Mucosa of descending colon (tissue), 3 donors: ENCODE results near the gene ABHD11. TPM values are rescaled to one million over a fixed set of nuclear protein-coding genes. Genes with fewer than 3 reads are reported as not detected.
"Not testable (repeated sequence)": the region's sequence is repeated elsewhere in the genome, so short reads cannot be mapped to it uniquely, and the experiment has no call there.

Experiments used
- ATAC-seq: fragments of 200-7000 bp; cut with Tn5 transposase; one replicate; pipeline ENCODE4 v1.9.1; 2020; ENCODE audit warnings: mild to moderate bottlenecking, moderate library complexity
- DNase-seq, 3 donors: peaks; one replicate each; pipeline ENCODE4 v3.0.0-alpha.2; 2020
- H3K36me3 ChIP-seq: fragments of 200-600 bp; one replicate; pipeline ENCODE4 v1.8.0; 2021; ENCODE audit warnings: low read depth, mild to moderate bottlenecking
- H3K4me1 ChIP-seq: fragments of 200-600 bp; one replicate; pipeline ENCODE4 v1.8.0; 2021; ENCODE audit warnings: low read depth, mild to moderate bottlenecking
- H3K4me3 ChIP-seq: fragments of 200-600 bp; one replicate; pipeline ENCODE4 v1.8.0; 2021; ENCODE audit warnings: mild to moderate bottlenecking
- H3K9me3 ChIP-seq: fragments of 200-600 bp; one replicate; pipeline ENCODE4 v1.8.0; 2021; ENCODE audit warnings: mild to moderate bottlenecking
- CTCF ChIP-seq: fragments of 200-600 bp; IDR thresholded peaks from one replicate; pipeline ENCODE4 v1.8.0; 2022; ENCODE audit warnings: antibody characterized with exemption, mild to moderate bottlenecking
- intact Hi-C, 2 donors: fragments of 100-400 bp; cut with DNase I in 1 of 2; cut with micrococcal nuclease in 1 of 2; formaldehyde crosslinking; loops; one replicate each; pipeline versions ENCODE4 v1.11.0 to v1.11.1; 2022; cut with DNase I, micrococcal nuclease
- long read RNA-seq, 2 donors: library from polyadenylated mRNA; unstranded; transcript quantifications; one replicate each; pipeline ENCODE4 v2.0.0, GENCODE V29; 2019 to 2021
- total RNA-seq, 3 donors: library from RNA; stranded (reverse); fragmentation: NEBNext Ultra II Directional in 2 of 3; extraction: Animal tissue kit (Norgen Biotek cat#: 25700) in 2 of 3; gene quantifications; one replicate each; pipeline versions ENCODE4 v1.2.1 to v1.2.4, GENCODE V29; 2021 to 2023
- donor health status: DM: no; HTN: no; CAD: no; lungs with moderate emphysema.
- donor health status: DM: no; HTN: no; CAD: no.
- donor health status: DM: no; HTN: yes; CAD: no.

Gene ABHD11
- total RNA-seq = 100 to 1,000 TPM in 1 of 3 donors, 10 to 100 TPM in 2; 55.3 to 115 (median 97.3) TPM
- long read RNA-seq, donor 1, transcript ABHD11-201 (6 exons, 1,483 nt) = major isoform, 16 of 50 reads
- long read RNA-seq, donor 1, partial matches to known transcripts = 9 of 50 reads
- long read RNA-seq, donor 1, other reads (novel, unspliced or antisense) = 22 of 50 reads
- long read RNA-seq, donor 2, transcript ABHD11-203 (5 exons, 812 nt) = minor isoform, 6 of 94 reads
- long read RNA-seq, donor 2, transcript ABHD11-201 (6 exons, 1,483 nt) = major isoform, 56 of 94 reads
- long read RNA-seq, donor 2, partial matches to known transcripts = 10 of 94 reads
- long read RNA-seq, donor 2, other reads (novel, unspliced or antisense) = 19 of 94 reads

GRCh38 chr7:73738612-73739386 lies at the start of gene ABHD11:
ABHD11 (minus strand) TSS chr7:73738802; CDS start chr7:73738770, 32 bp downstream.
- H3K4me1 ChIP-seq = peaks cover 56% of the 10 kb centered on the region
- no peak for TF ChIP-seq CTCF

GRCh38 chr7:73787786-73788048 lies 49.1 kb upstream of the ABHD11 start:
- H3K9me3 ChIP-seq, H3K36me3 ChIP-seq, H3K4me3 ChIP-seq, intact Hi-C loops, DNase-seq: not testable (repeated sequence)
- ATAC-seq = peak; percentile 25
- peaks cover 17% of the 10 kb centered on the region for H3K4me1 ChIP-seq

More at GRCh38 chr7:73738612-73739386, at the start of gene ABHD11:
- no peaks in the 10 kb centered on the region for H3K36me3 ChIP-seq
- ATAC-seq = peak; percentile 70
- DNase-seq = peak; percentile 99
- H3K4me3 ChIP-seq = peak within 1 kb of the TSS; percentile 86
- intact Hi-C loops = loop anchor here in 1 of 2 donors (5.0 kb wide), 1 partner anchor 131 kb away; no protein-coding TSS in a partner anchor
- H3K9me3 ChIP-seq = no peaks in the 10 kb centered on the region

GRCh38 chr7:73786588-73786987 lies 48.0 kb upstream of the ABHD11 start:
- Histone ChIP-seq H3K4me3 (no peak overlapping the region), H3K9me3 (no peaks in the 10 kb centered on the region), H3K4me1 (peaks cover 11% of the 10 kb centered on the region), H3K36me3 (no peaks in the 10 kb centered on the region)
- no peak for TF ChIP-seq CTCF
- no peak for ATAC-seq
- DNase-seq = peak in 1 of 3 donors; percentile 2
- intact Hi-C loops = no loop called here

- ATAC-seq (no peak), DNase-seq (no peak)
- TF ChIP-seq CTCF = no peak
- intact Hi-C loops = no loop called here
- H3K4me1 ChIP-seq = peaks cover 7% of the 10 kb centered on the region
- H3K36me3 ChIP-seq = no peaks in the 10 kb centered on the region
- no peaks in the 10 kb centered on the region for H3K9me3 ChIP-seq
- H3K4me3 ChIP-seq = no peak overlapping the region
Measured at GRCh38 chr7:73779517-73779916, 40.9 kb upstream of the ABHD11 start.

GRCh38 chr7:73778801-73779389 lies 40.3 kb upstream of the ABHD11 start:
- no peak overlapping the region for H3K4me3 ChIP-seq
- H3K36me3 ChIP-seq = no peaks in the 10 kb centered on the region
- no peaks in the 10 kb centered on the region for H3K9me3 ChIP-seq
- DNase-seq (peak in 2 of 3 donors; percentile 4 to 25), ATAC-seq (peak; percentile 25)
- H3K4me1 ChIP-seq = peaks cover 12% of the 10 kb centered on the region
- intact Hi-C loops = no loop called here
- TF ChIP-seq CTCF = no peak

- DNase-seq (no peak), ATAC-seq (no peak)
- no peaks in the 10 kb centered on the region for H3K9me3 ChIP-seq
- intact Hi-C loops = no loop called here
- no peak for TF ChIP-seq CTCF
- H3K4me3 ChIP-seq = no peak overlapping the region
- H3K36me3 ChIP-seq = no peaks in the 10 kb centered on the region
- H3K4me1 ChIP-seq = peaks cover 19% of the 10 kb centered on the region
Measured at GRCh38 chr7:73774923-73775322, 36.3 kb upstream of the ABHD11 start.
